ENCODE data around the gene GPR107.

- TF ChIP-seq CTCF (IDR thresholded peaks at IDR 0.05): no peak
- TF ChIP-seq POLR2A (IDR thresholded peaks at IDR 0.05): no peak
- no peak for TF ChIP-seq EP300 (IDR thresholded peaks at IDR 0.05)
These were observed 12.6 kb upstream of the GPR107 start for GRCh38 chr9:130040984-130041647.

Measured in stomach (tissue), 4 donors.